Right atrium auricular region (tissue), 2 donors: ENCODE measurements around the gene VPS11. TPM values are rescaled to one million over a fixed set of nuclear protein-coding genes. Genes with fewer than 3 reads are reported as not detected.

Experiments
- DNase-seq: peaks from one replicate; pipeline ENCODE4 v3.0.0-alpha.2; 2019; ENCODE audit warnings: low spot score
- H3K27ac ChIP-seq, 2 donors: fragments of 200-600 bp; sonication (generic); 1 replicate in 1 of 2; 2 replicates in 1 of 2; pipeline ENCODE4 v1.5.1; 2016 to 2019
- H3K27me3 ChIP-seq, 2 donors: fragments of 200-600 bp; sonication (generic); one replicate each; pipeline versions ENCODE4 v1.5.1 to v1.6.0; 2017 to 2019
- H3K36me3 ChIP-seq: fragments of 200-600 bp; sonication (generic); one replicate; pipeline ENCODE4 v1.5.1; 2016
- H3K4me1 ChIP-seq, 2 donors: fragments of 200-600 bp; sonication (generic); one replicate each; pipeline versions ENCODE4 v1.5.1 to v1.6.0; 2017 to 2019
- H3K4me3 ChIP-seq, 2 donors: fragments of 200-600 bp; sonication (generic); 1 replicate in 1 of 2; 2 replicates in 1 of 2; pipeline ENCODE4 v1.5.1; 2017 to 2019; ENCODE audit warnings: mild to moderate bottlenecking in 1 of 2, moderate library complexity in 1 of 2
- H3K9me3 ChIP-seq, 2 donors: fragments of 200-600 bp; sonication (generic); one replicate each; pipeline ENCODE4 v1.5.1; 2019
- total RNA-seq, 2 donors: library from RNA; depleted of rRNA; stranded (reverse); fragments of >200 nt; gene quantifications; one replicate each; pipeline ENCODE4 v1.1.0, GENCODE V29; 2016
- TF ChIP-seq, protein P1 (sequence below), 2 donors: fragments of 200-600 bp; sonication (generic); IDR thresholded peaks; one replicate each; pipeline ENCODE4 v1.5.1; 2019; ENCODE audit warnings: antibody characterized with exemption in 2 of 2

The VPS11 gene
- total RNA-seq, 2 donors from 2014 or later, result 22.0 to 23.7 TPM

DNA sequence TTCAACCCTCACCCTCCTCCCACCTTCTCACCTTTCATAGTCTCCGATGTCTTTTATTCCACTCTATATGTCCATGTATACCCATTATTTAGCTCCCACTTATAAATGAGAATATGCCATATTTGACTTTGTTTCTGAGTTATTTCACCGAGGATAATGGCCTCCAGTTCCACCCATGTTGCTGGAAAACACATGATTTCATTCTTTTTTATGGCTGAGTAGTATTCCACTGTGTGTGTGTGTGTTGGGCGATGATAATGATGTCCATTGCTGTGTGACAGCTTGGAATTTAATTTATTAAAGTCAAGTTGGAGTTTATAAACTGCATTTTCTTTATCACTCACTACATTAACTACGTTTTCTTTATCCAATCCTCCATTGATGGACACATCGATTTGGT lies 50.6 kb downstream of the VPS11 start:
- H3K9me3 ChIP-seq, result no peaks in the 10 kb centered on the region
- no peak overlapping the region for H3K4me3 ChIP-seq
- TF ChIP-seq, protein P1, sequence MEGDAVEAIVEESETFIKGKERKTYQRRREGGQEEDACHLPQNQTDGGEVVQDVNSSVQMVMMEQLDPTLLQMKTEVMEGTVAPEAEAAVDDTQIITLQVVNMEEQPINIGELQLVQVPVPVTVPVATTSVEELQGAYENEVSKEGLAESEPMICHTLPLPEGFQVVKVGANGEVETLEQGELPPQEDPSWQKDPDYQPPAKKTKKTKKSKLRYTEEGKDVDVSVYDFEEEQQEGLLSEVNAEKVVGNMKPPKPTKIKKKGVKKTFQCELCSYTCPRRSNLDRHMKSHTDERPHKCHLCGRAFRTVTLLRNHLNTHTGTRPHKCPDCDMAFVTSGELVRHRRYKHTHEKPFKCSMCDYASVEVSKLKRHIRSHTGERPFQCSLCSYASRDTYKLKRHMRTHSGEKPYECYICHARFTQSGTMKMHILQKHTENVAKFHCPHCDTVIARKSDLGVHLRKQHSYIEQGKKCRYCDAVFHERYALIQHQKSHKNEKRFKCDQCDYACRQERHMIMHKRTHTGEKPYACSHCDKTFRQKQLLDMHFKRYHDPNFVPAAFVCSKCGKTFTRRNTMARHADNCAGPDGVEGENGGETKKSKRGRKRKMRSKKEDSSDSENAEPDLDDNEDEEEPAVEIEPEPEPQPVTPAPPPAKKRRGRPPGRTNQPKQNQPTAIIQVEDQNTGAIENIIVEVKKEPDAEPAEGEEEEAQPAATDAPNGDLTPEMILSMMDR (IDR thresholded peaks at IDR 0.05), result no peak
- no peak for DNase-seq
- H3K27ac ChIP-seq, result no peak overlapping the region
- H3K4me1 ChIP-seq, result peaks cover 0 to 14% of the 10 kb centered on the region in 2 donors
- no peaks in the 10 kb centered on the region for H3K27me3 ChIP-seq
- peaks cover 11% of the 10 kb centered on the region for H3K36me3 ChIP-seq

DNA sequence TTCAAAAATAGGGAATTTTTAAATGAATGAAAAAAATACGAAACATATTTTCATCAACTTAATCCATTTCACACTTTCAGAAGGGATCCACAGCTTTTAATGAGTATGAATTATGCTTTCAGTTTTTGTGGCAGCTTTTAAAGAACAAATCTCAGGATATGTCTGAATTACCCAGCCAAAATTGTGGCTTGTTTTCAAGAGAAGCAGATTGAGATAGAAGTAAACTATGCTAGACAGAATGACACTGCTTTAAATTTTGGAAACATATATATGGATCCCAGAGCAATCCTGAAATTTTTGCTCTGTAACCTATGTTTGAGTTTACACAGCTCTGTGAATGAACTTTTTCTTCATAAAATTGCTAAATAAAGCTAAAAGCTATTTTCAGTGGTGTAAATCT lies 51.3 kb downstream of the VPS11 start:
- H3K4me1 ChIP-seq, result peaks cover 0 to 14% of the 10 kb centered on the region in 2 donors
- no peaks in the 10 kb centered on the region for H3K27me3 ChIP-seq
- H3K27ac ChIP-seq, result no peak overlapping the region
- H3K36me3 ChIP-seq, result peaks cover 8% of the 10 kb centered on the region
- TF ChIP-seq, protein P1 (IDR thresholded peaks at IDR 0.05), result no peak
- H3K9me3 ChIP-seq, result no peaks in the 10 kb centered on the region
- no peak for DNase-seq
- H3K4me3 ChIP-seq, result no peak overlapping the region

DNA sequence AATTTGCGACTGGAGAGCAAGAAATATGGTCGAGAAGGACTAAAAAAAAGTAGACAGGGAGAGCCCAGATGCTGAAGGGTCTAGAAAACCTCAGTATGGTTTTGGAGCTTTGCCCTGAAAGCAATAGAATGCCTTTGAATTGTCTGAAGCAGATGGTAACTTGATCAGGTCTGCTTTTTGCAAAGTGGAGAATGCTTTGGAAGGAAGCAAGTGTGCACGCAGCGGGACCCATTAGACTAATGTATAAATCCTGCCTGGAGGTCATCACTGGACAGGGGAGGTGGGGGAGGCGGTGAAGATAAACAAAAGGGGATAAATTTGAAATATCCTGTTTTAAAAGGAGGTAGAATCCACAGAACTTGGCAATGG lies 53.0 kb downstream of the VPS11 start:
- Histone ChIP-seq H3K36me3 (peaks cover 9% of the 10 kb centered on the region), H3K27ac (peak overlapping the region; percentile 66 to 85), H3K27me3 (no peaks in the 10 kb centered on the region), H3K9me3 (no peaks in the 10 kb centered on the region), H3K4me3 (peak overlapping the region; percentile 39 to 81), H3K4me1 (peaks cover 0 to 15% of the 10 kb centered on the region in 2 donors)
- TF ChIP-seq, protein P1 (IDR thresholded peaks at IDR 0.05), result no peak
- no peak for DNase-seq

DNA sequence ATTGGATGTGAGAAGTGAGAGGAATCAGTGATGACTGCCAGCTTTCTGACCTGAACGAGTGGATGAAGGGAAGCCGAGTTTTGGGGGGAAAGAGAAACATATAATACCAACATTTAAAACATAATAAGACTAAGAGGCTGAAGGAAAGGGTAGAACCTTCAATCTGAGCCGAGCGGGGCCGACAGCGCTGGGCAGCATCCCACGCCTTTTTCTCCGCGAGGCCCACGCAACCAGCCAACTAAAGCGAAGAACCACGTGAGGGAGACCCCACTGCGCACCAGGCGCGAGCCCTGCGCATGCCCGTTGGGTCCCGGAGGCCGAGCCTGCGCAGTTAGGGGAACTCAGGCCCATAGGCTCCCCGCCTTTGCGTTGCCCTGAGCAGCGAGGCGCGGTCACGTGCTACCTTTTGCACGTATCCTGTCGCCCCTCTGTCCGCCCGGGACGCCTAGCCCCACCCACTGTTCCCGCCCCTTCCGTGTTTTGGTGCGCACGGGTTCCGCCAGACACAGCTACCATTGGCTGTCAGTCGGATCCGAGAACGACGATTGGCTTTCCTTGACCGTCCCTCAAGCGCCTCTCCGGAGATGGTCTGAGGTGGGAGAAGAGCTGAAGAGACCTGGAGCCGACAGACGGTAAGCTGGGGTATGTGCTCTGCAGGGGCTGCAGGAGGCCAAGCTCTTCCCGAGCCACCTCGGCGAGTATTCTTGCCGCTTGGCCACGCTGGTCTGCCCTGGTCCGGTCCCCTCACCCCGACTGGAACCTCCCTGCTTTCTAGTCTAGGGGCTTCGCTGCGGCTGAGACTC lies 53.6 kb downstream of the VPS11 start, which contains the start of gene HINFP:
Gene HINFP, plus strand, starts transcription at position 573 of the 803 bp plus-strand sequence. CDS start 5,365 bp downstream, outside the sequence.
- Histone ChIP-seq H3K4me1 (peaks cover 0 to 19% of the 10 kb centered on the region in 2 donors), H3K4me3 (peak within 1 kb of the TSS; percentile 81 to 93), H3K36me3 (peaks cover 9% of the 10 kb centered on the region), H3K27me3 (no peaks in the 10 kb centered on the region), H3K9me3 (no peaks in the 10 kb centered on the region), H3K27ac (peak within 1 kb of the TSS; percentile 74 to 85)
- DNase-seq, result peak; percentile 100
- TF ChIP-seq, protein P1 (IDR thresholded peaks at IDR 0.05), result no peak

DNA sequence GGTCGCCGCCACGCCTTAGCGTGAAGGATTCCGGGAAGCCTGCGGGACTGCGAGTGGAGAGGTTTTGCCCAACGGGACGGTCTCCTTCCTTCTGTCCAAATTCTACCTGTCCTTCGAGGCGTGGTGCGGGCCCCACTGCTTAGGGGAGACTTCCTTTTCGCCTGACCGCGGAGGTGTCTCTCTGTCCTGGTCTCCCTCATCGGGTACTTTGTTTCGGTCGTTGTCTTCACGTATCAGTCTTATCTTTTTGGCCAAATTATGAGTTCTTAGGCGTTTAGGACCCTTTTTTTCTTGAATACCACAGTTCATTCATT lies 54.1 kb downstream of the VPS11 start:
- Histone ChIP-seq H3K9me3 (no peaks in the 10 kb centered on the region), H3K4me3 (peak overlapping the region; percentile 81 to 93), H3K4me1 (peaks cover 0 to 24% of the 10 kb centered on the region in 2 donors), H3K36me3 (peaks cover 9% of the 10 kb centered on the region), H3K27me3 (no peaks in the 10 kb centered on the region), H3K27ac (peak overlapping the region; percentile 72 to 74)
- TF ChIP-seq, protein P1 (IDR thresholded peaks at IDR 0.05), result no peak
- no peak for DNase-seq
